ENCODE measurements around the gene LSM5.

Gene LSM5

GRCh38 chr7:32459788-32460187 is 30.4 kb downstream of the LSM5 start:
- no peak for DNase-seq (ENCODE audit: low spot score)

DNA sequence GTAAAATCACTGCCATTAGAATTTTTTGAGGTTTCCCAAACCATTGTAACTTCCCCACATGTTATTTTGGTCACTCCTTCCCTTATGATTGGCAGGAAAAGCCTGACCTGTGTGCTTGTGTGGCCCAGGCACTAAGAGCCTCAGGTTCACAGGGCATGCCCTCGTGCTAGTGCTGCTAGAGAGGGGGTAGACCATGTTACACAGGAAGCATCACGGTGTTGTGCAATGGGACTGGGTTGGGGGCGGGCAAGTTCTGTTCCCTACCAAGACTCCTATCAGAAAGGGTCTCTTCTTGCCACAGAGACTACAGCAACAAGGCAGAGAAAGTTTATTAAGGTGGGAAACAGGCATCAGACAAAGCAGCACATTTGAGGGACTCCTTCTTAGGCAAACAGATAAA is 32.2 kb downstream of the LSM5 start:
- no peak for DNase-seq (ENCODE audit: low spot score)

GRCh38 chr7:32453341-32454011 is 36.7 kb downstream of the LSM5 start:
- DNase-seq (ENCODE audit: low spot score): no peak

DNA sequence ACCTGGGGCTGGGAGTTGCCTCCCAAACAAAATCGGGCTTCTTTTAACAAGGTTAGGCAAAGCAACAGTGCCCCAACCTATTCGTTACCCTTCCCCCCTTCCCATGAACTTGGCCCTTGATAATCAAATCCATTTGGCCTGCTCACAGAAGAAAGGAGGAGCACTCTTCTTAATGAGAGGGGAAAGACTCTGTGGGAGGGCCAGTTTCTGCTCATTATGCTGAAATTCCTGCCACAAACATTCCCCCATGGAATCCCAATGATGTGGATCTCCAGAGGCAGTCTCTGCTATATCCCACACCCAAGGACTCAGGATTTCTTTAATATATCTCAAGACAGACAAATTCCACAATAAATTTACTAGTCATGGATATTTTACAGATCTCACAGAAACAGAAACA is 43.0 kb downstream of the LSM5 start:
- no peak for DNase-seq (ENCODE audit: low spot score)

- DNase-seq (ENCODE audit: low spot score): no peak
Observed at GRCh38 chr7:32436146-32436928, 53.8 kb downstream of the LSM5 start.

Data from HuH-7 (cell line).